Esophagus muscularis mucosa (tissue), 3 donors: ENCODE measurements around the gene IL36A.

ENCODE experiments used
- CTCF ChIP-seq, 3 experiments: fragments of 200-600 bp in 2 of 3; fragments of 450-650 bp in 1 of 3; sonication (generic) in 2 of 3; IDR thresholded peaks; one replicate each; pipeline ENCODE4 v1.5.1; 2017 to 2019; ENCODE audit warnings: antibody characterized with exemption in 3 of 3, mild to moderate bottlenecking in 2 of 3, moderate library complexity in 1 of 3
- EP300 ChIP-seq: sonication (generic); formaldehyde crosslinking; IDR thresholded peaks from one replicate; pipeline ENCODE4 v1.6.1; 2017; ENCODE audit warnings: antibody characterized with exemption

GRCh38 chr2:112996635-112997034, 8.6 kb upstream of the IL36A start:
- no peak for TF ChIP-seq EP300
- TF ChIP-seq CTCF (IDR thresholded peaks at IDR 0.05): no peak
